Activated CD8-positive, alpha-beta memory T cell treated with anti-CD3 and anti-CD28 coated beads, Interleukin-2, amount 50 U/mL, for 48 hours (primary cell): ENCODE measurements around the gene BHLHE40.
"Not testable (repeated sequence)": the region's sequence is repeated elsewhere in the genome, so short reads cannot be mapped to it uniquely, and the experiment has no call there.

Source experiments
- DNase-seq: peaks from one replicate; pipeline ENCODE4 v3.0.0-alpha.2; 2020

BHLHE40 gene

DNA sequence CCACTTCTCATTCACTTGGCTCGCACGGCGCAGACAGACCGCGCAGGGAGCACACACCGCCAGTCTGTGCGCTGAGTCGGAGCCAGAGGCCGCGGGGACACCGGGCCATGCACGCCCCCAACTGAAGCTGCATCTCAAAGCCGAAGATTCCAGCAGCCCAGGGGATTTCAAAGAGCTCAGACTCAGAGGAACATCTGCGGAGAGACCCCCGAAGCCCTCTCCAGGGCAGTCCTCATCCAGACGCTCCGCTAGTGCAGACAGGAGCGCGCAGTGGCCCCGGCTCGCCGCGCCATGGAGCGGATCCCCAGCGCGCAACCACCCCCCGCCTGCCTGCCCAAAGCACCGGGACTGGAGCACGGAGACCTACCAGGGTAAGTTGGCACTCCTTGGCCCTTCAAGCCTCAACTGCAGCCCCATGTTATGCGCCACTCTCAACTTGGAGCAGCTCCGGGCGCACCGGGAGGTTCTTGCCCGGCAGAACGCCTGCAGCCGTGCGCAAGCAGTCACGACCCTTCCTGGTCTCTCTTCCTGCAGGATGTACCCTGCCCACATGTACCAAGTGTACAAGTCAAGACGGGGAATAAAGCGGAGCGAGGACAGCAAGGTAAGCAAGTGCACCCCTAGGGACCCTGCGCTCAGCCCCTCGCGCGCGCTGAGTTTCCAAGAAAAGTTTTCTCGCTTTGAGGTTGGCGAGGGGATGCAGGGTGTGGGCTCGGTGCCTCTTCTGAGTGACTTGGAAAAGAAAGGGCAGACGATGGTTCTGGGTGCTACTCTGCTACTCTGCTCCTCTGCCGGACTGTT, at the start of gene BHLHE40:
TSS of gene BHLHE40 (plus strand) at position 10 of the 801 bp plus-strand sequence. CDS start at position 292, 282 bp downstream.
- DNase-seq, result peak; percentile 79

DNA sequence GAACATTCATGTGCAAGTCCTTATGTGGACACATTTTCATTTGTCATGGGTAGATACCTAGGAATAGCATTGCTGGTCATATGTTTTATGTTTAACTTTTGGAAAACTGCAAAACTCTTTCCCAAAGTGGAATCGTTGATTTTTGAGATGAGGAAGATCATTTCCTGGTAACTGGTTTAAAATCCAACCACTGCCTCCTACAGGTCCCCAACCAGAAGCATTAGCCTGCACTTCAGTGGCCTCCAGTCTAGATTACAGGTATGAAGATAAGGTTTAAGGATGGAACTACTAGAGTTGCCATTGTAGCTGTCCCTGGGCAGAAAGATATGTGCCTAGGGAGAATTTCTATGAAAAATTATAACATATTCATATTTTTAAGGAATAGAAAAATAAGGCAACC, 48.7 kb upstream of the BHLHE40 start:
- no peak for DNase-seq

- DNase-seq, result no peak
Measured at GRCh38 chr3:4934050-4934449, 45.2 kb upstream of the BHLHE40 start.

- no peak for DNase-seq
Measured at GRCh38 chr3:4935347-4935746, 43.9 kb upstream of the BHLHE40 start.

GRCh38 chr3:4936982-4937614, 42.1 kb upstream of the BHLHE40 start:
- DNase-seq, result no peak

DNA sequence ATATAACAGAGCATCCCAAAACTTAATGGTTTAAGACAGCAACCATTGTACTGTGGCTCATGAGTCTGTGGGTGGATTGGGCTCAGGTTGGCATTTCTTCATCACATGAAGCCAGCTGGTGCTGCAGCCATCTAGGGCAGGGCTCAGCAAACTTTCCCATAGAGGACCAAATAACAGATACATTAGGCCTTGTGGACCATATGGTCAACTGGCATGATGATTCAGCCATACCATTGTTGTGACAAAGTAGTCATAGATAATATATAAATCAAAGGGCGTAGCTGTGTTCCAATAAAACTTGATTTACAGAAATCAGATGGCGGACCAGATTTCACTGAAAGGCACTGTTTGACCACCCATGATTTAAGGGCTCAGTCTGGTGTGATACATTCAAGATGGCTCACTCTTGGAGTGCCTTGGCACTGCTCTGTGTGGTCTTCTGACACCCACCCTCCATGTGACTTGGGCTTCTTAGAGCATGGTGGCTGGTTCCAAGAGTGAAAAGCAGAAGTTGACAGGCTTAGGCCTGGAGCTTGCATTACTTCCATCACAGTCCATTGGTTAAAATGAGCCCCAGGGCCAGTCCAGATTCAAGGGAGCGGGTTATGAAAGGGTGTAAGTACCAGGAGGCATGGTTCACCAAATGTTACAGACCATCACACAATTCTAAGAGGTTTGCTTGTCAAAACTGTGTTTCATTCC, 40.8 kb upstream of the BHLHE40 start:
- DNase-seq, result no peak

DNA sequence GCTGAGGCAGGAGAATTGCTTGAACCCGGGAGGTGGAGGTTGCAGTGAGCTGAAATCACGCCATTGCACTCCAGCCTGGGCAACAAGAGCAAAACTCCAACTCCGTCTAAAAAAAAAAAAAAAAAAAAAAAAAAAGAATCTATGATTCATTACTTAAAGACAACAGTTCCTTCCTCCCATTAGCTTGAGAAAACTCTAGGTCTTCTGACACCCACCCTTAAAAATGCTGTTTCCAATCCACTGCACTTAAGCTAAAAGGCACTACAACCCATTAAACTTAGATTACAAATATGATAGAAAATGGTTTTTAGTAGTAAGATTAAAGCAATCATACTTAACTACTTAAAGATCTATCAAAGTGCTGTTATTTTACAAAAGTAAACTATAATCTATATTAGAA, 40.0 kb upstream of the BHLHE40 start:
- no peak for DNase-seq

DNA sequence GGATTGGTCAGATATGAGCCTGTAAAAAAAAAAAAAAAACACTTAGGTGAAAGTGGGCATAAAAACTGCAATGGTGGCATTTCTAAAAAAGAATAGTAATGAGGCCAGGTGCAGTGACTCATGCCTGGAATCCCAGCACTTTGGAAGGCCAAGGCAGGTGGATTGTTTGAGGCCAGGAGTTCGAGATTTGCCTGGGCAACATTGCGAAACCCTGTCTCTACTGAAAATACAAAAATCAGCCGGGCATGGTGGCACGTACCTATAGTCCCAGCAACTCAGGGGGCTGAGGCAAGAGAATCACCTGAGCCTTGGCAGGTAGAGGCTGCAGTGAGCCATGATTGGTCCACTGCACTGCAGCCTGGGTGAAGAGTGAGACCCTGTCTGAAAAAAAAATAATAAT, 38.3 kb upstream of the BHLHE40 start:
- no peak for DNase-seq

DNA sequence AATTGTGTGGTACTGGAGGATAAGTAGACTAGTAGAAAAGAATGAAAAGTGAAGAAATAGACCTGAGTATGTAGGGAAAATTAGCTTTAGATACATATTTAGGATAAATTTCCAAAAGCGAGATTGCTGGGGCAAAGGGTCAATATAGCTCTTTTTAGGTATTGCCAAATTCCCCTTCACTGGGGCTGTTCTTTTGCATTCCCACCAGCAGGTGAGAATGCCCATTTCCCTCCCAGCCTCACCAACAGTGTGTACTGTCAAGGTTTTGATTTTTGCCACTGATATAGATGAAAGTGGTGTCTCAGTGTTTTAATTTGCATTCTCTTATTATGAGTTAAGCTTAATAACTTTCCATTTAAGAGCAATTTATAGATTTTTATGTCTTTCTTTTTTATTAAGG, 35.7 kb upstream of the BHLHE40 start:
- DNase-seq, result no peak

- DNase-seq, result no peak
Measured at GRCh38 chr3:4945324-4945723, 33.9 kb upstream of the BHLHE40 start.

- no peak for DNase-seq
Measured at GRCh38 chr3:4947028-4947427, 32.2 kb upstream of the BHLHE40 start.

DNA sequence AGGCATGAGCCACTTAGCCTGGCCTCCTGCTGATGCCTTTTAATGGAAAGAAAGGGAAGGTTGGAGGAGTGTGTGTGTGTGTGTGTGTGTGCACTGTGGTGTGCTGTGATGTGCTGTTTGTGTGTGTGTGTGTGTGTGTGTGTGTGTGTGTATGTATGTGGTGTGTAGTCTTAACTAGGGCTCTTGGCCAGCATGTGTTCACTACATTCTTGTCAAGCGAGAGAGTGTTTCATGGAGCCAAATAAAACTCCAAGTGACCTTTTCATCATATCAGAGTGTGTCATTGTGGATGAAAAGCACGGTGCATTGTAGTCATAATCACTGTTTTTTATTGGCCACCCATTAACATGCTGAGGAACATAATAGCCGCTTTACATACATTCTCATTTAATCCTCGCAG, 30.8 kb upstream of the BHLHE40 start:
- no peak for DNase-seq

- DNase-seq, result no peak
Measured at GRCh38 chr3:4949004-4949403, 30.2 kb upstream of the BHLHE40 start.

DNA sequence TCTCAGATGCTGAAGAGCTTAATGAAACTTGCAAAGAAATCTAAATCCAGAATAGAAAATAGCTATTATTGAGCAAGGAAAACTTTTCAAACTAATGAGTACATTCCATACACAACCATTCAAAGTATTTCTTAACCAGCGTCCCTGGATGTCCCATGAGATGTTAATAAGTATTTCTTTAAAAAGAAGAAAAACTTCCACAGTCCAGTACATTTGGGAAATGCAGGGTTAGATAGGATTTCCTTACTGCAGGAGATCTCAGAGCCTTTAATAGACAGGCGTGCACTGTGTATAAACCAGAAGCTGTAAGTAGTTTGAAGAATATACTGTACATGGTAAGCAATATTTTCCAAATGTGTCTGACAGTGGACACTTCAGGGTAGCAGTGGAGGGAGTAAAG, 29.6 kb upstream of the BHLHE40 start:
- DNase-seq, result no peak

GRCh38 chr3:4950351-4950784, 28.9 kb upstream of the BHLHE40 start:
- DNase-seq, result no peak

DNA sequence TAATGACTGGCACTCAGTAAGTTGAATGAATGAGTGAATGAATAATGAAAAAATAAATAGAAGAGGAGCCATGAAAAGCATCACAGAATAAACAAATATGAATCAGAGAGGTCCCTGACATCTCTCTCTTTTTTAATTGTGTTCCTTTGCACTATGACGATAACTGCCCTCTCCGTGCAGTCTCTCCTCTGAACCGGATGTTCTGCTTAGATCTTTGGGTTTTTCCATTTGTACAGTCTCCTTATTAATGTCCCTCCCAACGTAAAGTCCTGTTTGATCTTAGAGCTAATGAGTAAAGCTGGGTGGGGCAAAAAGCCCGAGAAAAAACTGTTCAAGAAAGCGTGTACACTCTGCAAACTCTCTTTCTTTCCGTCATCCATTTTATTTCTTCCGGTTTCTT, 28.3 kb upstream of the BHLHE40 start:
- DNase-seq, result no peak

GRCh38 chr3:4953119-4953518, 26.1 kb upstream of the BHLHE40 start:
- DNase-seq, result no peak

- DNase-seq, result no peak
Measured at GRCh38 chr3:4954256-4955000, 24.8 kb upstream of the BHLHE40 start.

- no peak for DNase-seq
Measured at GRCh38 chr3:4956099-4956498, 23.1 kb upstream of the BHLHE40 start.

DNA sequence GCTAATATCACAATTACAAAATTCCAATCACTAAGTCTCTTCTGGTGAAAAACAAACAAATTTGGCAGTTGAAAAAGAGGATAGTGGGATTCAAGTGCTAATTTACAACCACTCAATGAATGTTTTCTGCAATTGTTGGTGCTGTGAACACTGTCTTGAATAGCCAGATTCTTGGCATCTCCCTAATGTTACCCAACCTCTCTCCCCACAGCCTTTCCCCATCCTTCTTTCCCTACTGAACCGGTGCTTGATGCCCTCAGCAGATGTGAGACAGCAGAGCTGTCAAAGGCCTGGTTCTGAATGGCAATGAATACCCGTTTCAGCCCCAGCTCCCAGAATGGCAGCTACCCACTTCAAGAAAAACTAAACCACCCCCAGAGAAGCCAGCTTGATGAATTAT, 22.5 kb upstream of the BHLHE40 start:
- no peak for DNase-seq

- no peak for DNase-seq
Measured at GRCh38 chr3:4957978-4958377, 21.3 kb upstream of the BHLHE40 start.

- DNase-seq, result no peak
Measured at GRCh38 chr3:4959180-4959579, 20.1 kb upstream of the BHLHE40 start.

- not testable (repeated sequence) for DNase-seq
Measured at GRCh38 chr3:4961865-4962264, 17.4 kb upstream of the BHLHE40 start.
